ENCODE measurements around the gene CHRNA9.

CHRNA9 gene

DNA sequence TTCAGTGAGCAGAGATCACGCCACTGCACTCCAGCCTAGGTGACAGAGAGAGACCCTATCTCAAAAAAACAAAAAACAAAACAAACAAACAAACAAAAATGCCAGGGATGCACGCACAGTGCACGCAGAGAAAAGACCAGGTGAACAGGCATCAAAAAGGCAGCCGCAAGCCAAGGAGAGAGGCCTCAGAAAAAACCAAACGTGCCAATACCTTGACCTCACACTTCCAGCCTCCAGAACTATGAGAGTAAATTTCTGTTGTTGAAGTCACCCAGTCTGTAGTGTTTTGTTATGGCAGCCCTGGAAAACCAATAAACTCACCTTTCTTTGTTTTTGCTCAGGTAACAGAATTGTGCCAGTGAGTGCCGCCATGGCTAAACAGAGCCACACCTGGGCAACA lies 66.0 kb downstream of the CHRNA9 start:
- Histone ChIP-seq H3K27ac (ENCODE audit: low read length) (no peak overlapping the region), H3K36me3 (ENCODE audit: control insufficient read depth, insufficient read depth, low read length) (no peaks in the 10 kb centered on the region), H3K27me3 (ENCODE audit: control insufficient read depth, insufficient read depth, low read length) (no peaks in the 10 kb centered on the region), H3K4me3 (ENCODE audit: low read length) (no peak overlapping the region), H3K4me1 (ENCODE audit: control insufficient read depth, insufficient read depth, low read length) (peaks cover under 1% of the 10 kb centered on the region; the same call in 1 of the 2 replicates), H3K9me3 (ENCODE audit: control insufficient read depth, insufficient read depth, low read length) (no peaks in the 10 kb centered on the region)
- no CpG with 5 or more reads among the region's 6 CpGs for WGBS (ENCODE audit: insufficient coverage, insufficient read length)
- no peak for DNase-seq (ENCODE audit: low read depth, low spot score)

DNA sequence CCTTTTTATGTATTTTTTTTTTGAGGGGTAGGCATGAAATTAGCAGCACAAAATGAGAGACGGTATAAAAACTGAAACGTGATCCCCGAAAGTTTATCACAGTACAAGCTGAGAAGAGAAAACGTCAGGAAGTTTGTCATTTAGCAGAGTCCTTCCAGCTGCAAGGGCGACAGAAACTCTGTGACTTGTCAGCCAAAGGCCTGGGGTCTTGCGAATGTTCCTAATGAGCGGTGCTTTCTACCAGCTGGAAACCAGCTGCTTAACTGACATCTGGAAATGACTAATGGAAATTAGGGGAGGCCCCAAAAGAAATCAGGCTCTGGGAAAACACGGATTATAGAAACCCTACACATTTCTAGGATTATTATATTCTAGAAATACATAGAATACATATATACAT lies 66.5 kb downstream of the CHRNA9 start:
- no peak for DNase-seq (ENCODE audit: low read depth, low spot score)
- H3K9me3 ChIP-seq (ENCODE audit: control insufficient read depth, insufficient read depth, low read length) = no peaks in the 10 kb centered on the region; the same call in 1 of the 2 replicates
- H3K4me3 ChIP-seq (ENCODE audit: low read length) = no peak overlapping the region
- H3K27ac ChIP-seq (ENCODE audit: low read length) = no peak overlapping the region
- no peaks in the 10 kb centered on the region for H3K27me3 ChIP-seq (ENCODE audit: control insufficient read depth, insufficient read depth, low read length)
- no CpG with 5 or more reads among the region's 8 CpGs for WGBS (ENCODE audit: insufficient coverage, insufficient read length)
- no peaks in the 10 kb centered on the region for H3K4me1 ChIP-seq (ENCODE audit: control insufficient read depth, insufficient read depth, low read length)
- no peaks in the 10 kb centered on the region for H3K36me3 ChIP-seq (ENCODE audit: control insufficient read depth, insufficient read depth, low read length)

DNA sequence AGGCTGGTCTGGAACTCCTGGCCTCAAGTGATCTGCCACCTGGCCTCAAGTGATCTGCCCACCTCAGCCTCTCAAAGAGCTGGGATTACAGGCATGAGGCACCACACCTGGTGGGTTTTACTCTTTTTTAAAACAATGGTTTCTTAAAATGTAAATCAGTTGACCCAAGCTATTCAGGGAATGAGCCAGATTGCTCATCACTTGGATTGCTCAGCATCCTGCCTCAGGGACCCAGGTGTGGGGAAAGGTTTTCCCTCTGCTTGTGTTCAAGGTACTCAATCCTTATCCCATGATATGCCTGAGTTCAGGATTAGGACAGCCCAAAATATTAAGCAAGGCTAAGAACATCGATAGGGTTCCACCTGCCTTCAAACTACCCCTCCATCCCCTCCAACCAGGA lies 67.4 kb downstream of the CHRNA9 start:
- WGBS (ENCODE audit: insufficient coverage, insufficient read length) = no CpG with 5 or more reads among the region's 1 CpG
- no peak overlapping the region for H3K4me3 ChIP-seq (ENCODE audit: low read length)
- no peak for DNase-seq (ENCODE audit: low read depth, low spot score)
- H3K27me3 ChIP-seq (ENCODE audit: control insufficient read depth, insufficient read depth, low read length) = no peaks in the 10 kb centered on the region
- H3K36me3 ChIP-seq (ENCODE audit: control insufficient read depth, insufficient read depth, low read length) = no peaks in the 10 kb centered on the region
- no peaks in the 10 kb centered on the region for H3K4me1 ChIP-seq (ENCODE audit: control insufficient read depth, insufficient read depth, low read length)
- H3K27ac ChIP-seq (ENCODE audit: low read length) = no peak overlapping the region
- H3K9me3 ChIP-seq (ENCODE audit: control insufficient read depth, insufficient read depth, low read length) = no peaks in the 10 kb centered on the region; the same call in 1 of the 2 replicates

DNA sequence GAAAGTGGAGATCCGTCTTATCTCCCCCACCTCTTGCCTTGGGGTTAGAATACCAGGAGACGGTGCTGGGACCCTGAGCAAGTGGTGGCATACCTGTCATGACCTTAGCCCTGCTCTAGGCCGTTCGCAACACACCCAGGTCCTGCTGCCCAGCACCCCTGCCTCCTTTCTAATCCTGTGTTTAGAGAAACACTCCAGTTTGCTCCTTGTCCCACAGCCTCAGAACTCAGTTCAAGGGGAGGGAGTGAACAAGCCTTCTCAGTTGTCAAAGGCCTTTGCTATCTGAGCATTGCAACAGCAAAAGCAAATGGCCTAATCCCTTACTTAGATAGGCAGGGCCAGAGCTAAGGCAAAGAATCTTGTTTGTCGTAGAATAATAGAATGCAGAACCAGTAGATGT lies 67.9 kb downstream of the CHRNA9 start:
- Histone ChIP-seq H3K27me3 (ENCODE audit: control insufficient read depth, insufficient read depth, low read length) (no peaks in the 10 kb centered on the region), H3K4me3 (ENCODE audit: low read length) (no peak overlapping the region), H3K4me1 (ENCODE audit: control insufficient read depth, insufficient read depth, low read length) (no peaks in the 10 kb centered on the region), H3K27ac (ENCODE audit: low read length) (no peak overlapping the region), H3K9me3 (ENCODE audit: control insufficient read depth, insufficient read depth, low read length) (no peaks in the 10 kb centered on the region; the same call in 1 of the 2 replicates), H3K36me3 (ENCODE audit: control insufficient read depth, insufficient read depth, low read length) (no peaks in the 10 kb centered on the region)
- DNase-seq (ENCODE audit: low read depth, low spot score) = no peak
- WGBS (ENCODE audit: insufficient coverage, insufficient read length) = no CpG with 5 or more reads among the region's 5 CpGs

Measured in iPS DF 6.9 (cell line).